GM12892 (cell line): ENCODE results near the gene VCL.

ENCODE experiments used
- POLR2A ChIP-seq: IDR thresholded peaks from 2 replicates; pipeline ENCODE4 v1.6.1; 2011; ENCODE audit warnings: low read depth, low read length, control low read depth
- POLR2AphosphoS5 ChIP-seq: IDR thresholded peaks from 2 replicates; pipeline ENCODE4 v1.6.1; 2011; ENCODE audit warnings: low read depth, low read length, control low read depth
- TAF1 ChIP-seq: IDR thresholded peaks from 2 replicates; pipeline ENCODE4 v1.6.1; 2011; ENCODE audit warnings: low read depth, mild to moderate bottlenecking, control low read depth, low read length, borderline replicate concordance

GRCh38 chr10:73999703-74000102 is 1.8 kb downstream of the VCL start:
- no peak for TF ChIP-seq TAF1
- TF ChIP-seq POLR2A, result no peak
- TF ChIP-seq POLR2AphosphoS5, result no peak
